NCI-H460 (cell line): ENCODE results near the gene TRIOBP. TPM values are rescaled to one million over a fixed set of nuclear protein-coding genes. Genes with fewer than 3 reads are reported as not detected.

Source experiments
- DNase-seq: peaks from one replicate; pipeline ENCODE4 v3.0.0-alpha.2; 2016; ENCODE audit warnings: low read depth; ENCODE audit errors: extremely low read depth
- small RNA-seq, 2 experiments: library from RNA; depleted of rRNA; stranded (forward); fragments of <200 nt; gene quantifications; one replicate each; pipeline ENCODE3, GENCODE V24; 2014
- total RNA-seq: library from RNA; depleted of rRNA; stranded (reverse); fragments of >200 nt; shearing (Covaris generic); gene quantifications from 2 replicates; pipeline ENCODE4 v1.2.3, GENCODE V29; 2014; rRNA removed

TRIOBP gene
- total RNA-seq, 1 experiment from 2014 or later, result 17.9 TPM

- no peak for DNase-seq
Measured at GRCh38 chr22:37816543-37817180, 119.8 kb downstream of the TRIOBP start.

- peak; percentile 27 for DNase-seq
Measured at GRCh38 chr22:37817705-37818408, 121.0 kb downstream of the TRIOBP start.

GRCh38 chr22:37818409-37819104 lies 121.7 kb downstream of the TRIOBP start:
- DNase-seq, result no peak

- DNase-seq, result no peak
Measured at GRCh38 chr22:37819105-37819433, 122.2 kb downstream of the TRIOBP start.

- no peak for DNase-seq
Measured at GRCh38 chr22:37820350-37820749, 123.5 kb downstream of the TRIOBP start.

GRCh38 chr22:37822079-37822833 lies 125.4 kb downstream of the TRIOBP start:
- no peak for DNase-seq

- DNase-seq, result no peak
Measured at GRCh38 chr22:37823134-37823985, 126.5 kb downstream of the TRIOBP start, which contains the start of gene GALR3. Gene GALR3 (plus strand): TSS chr22:37823382. CDS start chr22:37823407, 25 bp downstream.

- no peak for DNase-seq
Measured at GRCh38 chr22:37824674-37825641, 128.1 kb downstream of the TRIOBP start.

Small RNA genes within 50 kb of the gene (small RNA-seq; reads per million reads assigned to genes)
- gene RN7SL385P, result 0 reads per million in 2 experiments

Other genes starting within 250 kb of the TRIOBP start
- not detected in 2 replicates for gene MFNG, start 210.7 kb upstream of the TRIOBP start, total RNA-seq
- gene CARD10, start 177.6 kb upstream of the TRIOBP start, total RNA-seq, result 3.1 and 4.7 TPM in 2 replicates
- 43.7 and 59.0 TPM in 2 replicates for gene CDC42EP1, start 136.6 kb upstream of the TRIOBP start, total RNA-seq
- not detected in 2 replicates for gene LGALS2, start 117.0 kb upstream of the TRIOBP start, total RNA-seq
- 36.5 TPM in 2 replicates for gene GGA1, start 88.2 kb upstream of the TRIOBP start, total RNA-seq
- 1.7 and 2.9 TPM in 2 replicates for gene SH3BP1, start 57.4 kb upstream of the TRIOBP start, total RNA-seq
- gene PDXP, start 38.3 kb upstream of the TRIOBP start, total RNA-seq, result 27.1 and 37.5 TPM in 2 replicates
- 742 and 842 TPM in 2 replicates for gene LGALS1, start 21.4 kb upstream of the TRIOBP start, total RNA-seq
- 39.7 and 42.2 TPM in 2 replicates for gene NOL12, start 10.7 kb upstream of the TRIOBP start, total RNA-seq
- gene GCAT, start 110.9 kb downstream of the TRIOBP start, total RNA-seq, result 4.0 and 5.6 TPM in 2 replicates
- not detected in 2 replicates for gene GALR3, start 126.3 kb downstream of the TRIOBP start, total RNA-seq
- gene ANKRD54, start 147.3 kb downstream of the TRIOBP start, total RNA-seq, result 8.1 and 8.4 TPM in 2 replicates
- gene EIF3L, start 152.4 kb downstream of the TRIOBP start, total RNA-seq, result 270 and 290 TPM in 2 replicates
- gene MICALL1, start 209.2 kb downstream of the TRIOBP start, total RNA-seq, result 6.3 and 7.5 TPM in 2 replicates